AG20443 (cell line): Measurements from ENCODE around the gene CTNNA3.

Experiments used
- DNase-seq: peaks from one replicate; pipeline ENCODE4 v3.0.0; 2012; ENCODE audit warnings: low spot score, mixed read lengths

CTNNA3 gene

DNA sequence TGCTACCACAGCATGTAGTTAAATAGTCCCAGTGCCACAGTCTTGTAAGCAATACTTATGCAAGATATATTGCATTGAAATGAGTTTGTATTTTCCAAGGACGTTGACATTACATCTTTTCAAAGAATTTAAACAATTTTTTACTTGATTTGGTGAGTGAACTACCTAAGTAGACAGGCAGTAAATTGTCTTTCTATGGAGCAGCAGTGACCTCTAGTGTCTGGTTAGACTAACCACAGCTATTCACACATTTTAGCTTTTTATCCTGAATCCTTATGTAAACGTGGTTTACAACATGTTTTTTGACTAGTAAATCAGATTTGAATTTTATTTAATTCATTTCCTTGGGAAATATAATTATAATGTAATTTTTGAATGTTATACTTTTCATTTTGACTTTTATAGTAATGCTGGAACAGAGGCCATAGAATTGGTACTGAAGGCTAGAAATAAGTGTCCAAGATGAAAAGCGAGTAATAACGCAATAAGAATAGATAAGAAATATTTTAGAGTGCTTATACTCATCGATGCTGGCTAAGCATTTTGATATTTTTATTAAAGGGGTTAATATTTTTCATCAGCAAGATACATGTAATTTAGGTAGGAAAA, 764.6 kb downstream of the CTNNA3 start:
- DNase-seq: peak; percentile 39

DNA sequence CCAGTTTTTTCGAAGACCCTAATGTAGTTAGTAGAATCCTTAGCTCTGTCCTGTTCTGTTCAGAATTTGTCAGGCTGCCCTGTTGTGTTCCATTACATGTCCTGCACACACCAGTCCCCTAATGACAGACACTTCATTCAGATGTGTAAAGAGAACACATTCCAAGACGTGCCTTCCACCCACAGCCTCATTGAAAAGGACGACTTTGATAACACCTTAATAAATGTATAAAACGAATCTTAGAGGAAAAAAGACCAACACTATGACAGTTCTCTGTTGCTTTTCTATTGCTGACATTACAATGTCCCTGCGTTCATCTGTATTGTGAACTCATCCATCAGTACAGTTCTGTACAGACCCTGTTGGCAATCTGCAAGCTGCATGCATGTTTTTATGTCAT, 766.6 kb downstream of the CTNNA3 start:
- DNase-seq: no peak

DNA sequence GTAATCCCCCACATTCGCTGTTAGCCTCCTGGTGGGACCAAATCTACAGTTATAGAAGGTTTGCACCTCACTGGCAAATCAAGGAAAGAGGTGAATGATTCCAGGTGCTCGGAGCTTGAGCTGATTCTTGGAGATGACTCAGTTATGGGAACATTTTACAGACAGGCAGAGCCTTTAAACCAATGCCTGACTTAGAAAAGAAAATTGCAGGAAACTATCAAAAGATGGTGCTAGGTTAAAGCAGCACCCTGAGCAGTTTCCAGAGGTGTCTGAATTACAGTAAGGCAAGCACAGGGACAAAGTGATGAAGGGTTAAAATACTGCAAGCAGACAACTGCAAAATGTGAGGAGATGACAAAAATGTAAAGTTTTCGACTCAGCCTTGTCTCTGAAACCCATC, 767.2 kb downstream of the CTNNA3 start:
- no peak for DNase-seq

DNA sequence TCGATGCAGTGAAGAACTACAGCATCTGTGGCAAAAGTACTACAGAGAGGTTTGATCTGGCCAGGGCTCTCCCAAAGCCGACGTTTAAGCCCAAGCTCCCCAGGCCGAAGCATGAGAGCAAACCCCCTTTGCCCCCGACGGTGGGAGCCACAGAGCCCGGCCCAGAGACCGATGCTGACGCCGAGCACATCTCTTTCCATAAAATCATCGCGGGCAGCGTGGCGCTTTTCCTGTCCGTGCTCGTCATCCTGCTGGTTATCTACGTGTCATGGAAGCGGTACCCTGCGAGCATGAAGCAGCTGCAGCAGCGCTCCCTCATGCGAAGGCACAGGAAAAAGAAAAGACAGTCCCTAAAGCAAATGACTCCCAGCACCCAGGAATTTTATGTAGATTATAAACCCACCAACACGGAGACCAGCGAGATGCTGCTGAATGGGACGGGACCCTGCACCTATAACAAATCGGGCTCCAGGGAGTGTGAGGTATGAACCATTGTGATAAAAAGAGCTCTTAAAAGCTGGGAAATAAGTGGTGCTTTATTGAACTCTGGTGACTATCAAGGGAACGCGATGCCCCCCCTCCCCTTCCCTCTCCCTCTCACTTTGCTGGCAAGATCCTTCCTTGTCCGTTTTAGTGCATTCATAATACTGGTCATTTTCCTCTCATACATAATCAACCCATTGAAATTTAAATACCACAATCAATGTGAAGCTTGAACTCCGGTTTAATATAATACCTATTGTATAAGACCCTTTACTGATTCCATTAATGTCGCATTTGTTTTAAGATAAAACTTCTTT, 767.8 kb downstream of the CTNNA3 start:
- DNase-seq: peak; percentile 8

DNA sequence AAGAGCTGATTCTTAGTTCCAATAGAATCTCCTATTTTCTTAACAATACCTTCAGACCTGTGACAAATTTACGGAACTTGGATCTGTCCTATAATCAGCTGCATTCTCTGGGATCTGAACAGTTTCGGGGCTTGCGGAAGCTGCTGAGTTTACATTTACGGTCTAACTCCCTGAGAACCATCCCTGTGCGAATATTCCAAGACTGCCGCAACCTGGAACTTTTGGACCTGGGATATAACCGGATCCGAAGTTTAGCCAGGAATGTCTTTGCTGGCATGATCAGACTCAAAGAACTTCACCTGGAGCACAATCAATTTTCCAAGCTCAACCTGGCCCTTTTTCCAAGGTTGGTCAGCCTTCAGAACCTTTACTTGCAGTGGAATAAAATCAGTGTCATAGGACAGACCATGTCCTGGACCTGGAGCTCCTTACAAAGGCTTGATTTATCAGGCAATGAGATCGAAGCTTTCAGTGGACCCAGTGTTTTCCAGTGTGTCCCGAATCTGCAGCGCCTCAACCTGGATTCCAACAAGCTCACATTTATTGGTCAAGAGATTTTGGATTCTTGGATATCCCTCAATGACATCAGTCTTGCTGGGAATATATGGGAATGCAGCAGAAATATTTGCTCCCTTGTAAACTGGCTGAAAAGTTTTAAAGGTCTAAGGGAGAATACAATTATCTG, 768.6 kb downstream of the CTNNA3 start:
- no peak for DNase-seq

DNA sequence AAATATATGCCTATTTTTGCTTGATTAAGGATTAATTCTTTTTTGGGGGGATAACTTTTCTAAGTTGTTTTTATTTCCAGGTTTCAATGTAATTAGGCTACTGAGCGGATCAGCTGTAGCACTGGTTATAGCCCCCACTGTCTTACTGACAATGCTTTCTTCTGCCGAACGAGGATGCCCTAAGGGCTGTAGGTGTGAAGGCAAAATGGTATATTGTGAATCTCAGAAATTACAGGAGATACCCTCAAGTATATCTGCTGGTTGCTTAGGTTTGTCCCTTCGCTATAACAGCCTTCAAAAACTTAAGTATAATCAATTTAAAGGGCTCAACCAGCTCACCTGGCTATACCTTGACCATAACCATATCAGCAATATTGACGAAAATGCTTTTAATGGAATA, 769.2 kb downstream of the CTNNA3 start:
- DNase-seq: no peak

DNA sequence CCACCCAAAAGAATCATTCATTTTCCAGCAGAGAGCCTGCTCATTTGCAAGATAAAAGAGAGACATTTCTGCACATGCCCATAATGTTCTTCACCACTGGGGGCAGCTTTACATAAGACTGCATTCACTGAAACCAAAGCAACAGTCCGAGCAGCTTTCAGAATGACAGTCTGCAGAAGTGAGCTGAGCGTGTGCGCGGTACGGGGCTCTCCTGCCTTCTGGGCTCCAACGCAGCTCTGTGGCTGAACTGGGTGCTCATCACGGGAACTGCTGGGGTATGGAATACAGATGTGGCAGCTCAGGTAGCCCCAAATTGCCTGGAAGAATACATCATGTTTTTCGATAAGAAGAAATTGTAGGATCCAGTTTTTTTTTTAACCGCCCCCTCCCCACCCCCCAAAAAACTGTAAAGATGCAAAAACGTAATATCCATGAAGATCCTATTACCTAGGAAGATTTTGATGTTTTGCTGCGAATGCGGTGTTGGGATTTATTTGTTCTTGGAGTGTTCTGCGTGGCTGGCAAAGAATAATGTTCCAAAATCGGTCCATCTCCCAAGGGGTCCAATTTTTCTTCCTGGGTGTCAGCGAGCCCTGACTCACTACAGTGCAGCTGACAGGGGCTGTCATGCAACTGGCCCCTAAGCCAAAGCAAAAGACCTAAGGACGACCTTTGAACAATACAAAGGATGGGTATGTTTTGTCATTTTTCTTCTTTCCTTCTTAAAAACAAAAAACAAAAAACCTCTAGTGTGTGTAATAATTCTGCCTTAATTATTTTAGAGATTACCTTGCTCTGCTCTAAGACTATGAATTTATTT, 769.9 kb downstream of the CTNNA3 start, which contains the start of gene LRRTM3:
Gene LRRTM3, plus strand, starts transcription at position 141 of the 820 bp plus-strand sequence.
- peak; percentile 74 for DNase-seq

DNA sequence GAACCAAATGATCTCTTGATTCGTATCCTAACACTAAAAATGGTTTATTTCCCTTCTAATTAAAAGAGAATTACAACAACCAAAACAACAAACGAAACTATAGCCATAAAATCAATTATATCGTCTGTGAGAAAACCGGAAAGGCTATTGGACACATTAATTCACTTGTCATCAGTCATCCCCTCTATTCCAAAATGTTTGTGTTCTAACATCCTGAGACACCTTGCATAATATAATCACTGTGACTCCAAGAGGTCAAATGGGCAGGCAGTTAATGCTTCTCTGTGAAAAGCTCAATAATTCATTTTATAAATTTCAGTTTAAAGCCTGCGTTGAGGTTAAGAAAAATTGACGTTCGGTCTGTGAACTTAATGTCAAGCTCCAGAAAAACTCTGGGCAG, 770.6 kb downstream of the CTNNA3 start:
- DNase-seq: no peak

DNA sequence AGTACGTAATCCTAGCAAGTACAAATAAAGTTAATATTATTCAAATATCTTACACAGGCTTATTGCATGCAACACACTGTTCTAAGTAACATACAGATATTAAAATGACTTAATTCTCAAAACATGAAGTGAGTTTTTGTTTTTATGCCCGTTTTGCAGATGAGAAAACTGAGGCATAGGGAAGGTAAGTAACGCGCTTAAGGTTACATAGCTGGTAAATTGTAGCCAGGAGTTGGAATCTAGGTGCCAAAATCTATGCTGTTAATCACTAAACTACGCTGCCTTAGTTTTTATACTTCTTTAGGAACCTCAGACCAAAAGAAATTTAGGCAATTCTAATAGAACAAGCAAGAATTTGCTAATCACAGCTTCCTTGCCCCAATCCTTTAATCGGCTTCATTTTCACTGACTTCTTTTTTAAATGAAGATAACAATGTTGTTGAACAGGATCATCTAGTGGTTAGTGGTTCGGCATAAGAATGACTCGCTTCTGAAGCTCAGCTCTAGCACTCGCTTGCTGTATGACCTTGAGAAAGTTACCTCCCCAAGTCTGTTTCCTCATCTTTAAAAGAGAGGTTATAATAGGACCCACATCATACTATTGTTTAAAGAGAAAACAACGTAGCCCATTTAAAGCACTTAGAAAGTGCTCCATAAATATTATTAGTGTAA, 771.2 kb downstream of the CTNNA3 start:
- DNase-seq: no peak

DNA sequence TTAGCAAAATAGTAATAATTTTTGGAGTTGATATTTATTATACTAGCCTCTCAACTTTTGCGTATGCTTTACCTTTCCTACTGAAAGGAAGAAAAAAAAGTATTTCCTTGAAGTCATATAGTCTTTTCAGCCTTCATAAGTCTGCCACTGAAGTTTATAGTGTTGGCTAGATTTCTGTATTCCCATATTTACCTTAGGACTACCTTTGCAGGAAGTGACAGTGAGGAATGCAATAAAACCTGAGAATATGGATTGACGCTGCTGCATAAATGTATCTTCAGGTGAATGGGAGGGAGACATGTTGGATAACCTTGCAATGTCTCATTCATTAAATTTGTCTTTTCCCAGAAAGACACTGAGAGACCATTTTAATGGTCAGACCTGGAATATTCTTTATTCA, 776.7 kb downstream of the CTNNA3 start:
- DNase-seq: no peak

DNA sequence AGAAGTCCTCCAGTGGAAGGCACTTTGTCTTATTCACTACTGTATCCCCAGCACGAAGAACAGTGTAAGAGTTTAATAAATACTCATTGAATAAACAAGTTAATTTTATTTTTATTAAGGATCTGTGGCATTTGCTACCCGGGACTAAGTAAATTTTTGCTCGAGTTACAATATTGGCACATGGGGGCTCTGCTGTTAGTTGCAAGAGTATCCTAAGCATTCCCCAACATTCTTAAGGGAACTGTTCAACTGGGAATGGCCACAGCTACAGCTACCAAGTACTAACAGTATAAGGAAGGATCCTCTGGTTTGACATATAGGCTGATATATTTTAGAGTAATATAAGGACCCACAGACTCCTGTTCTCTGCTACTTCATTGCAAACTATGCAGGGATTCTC, 778.9 kb downstream of the CTNNA3 start:
- no peak for DNase-seq

DNA sequence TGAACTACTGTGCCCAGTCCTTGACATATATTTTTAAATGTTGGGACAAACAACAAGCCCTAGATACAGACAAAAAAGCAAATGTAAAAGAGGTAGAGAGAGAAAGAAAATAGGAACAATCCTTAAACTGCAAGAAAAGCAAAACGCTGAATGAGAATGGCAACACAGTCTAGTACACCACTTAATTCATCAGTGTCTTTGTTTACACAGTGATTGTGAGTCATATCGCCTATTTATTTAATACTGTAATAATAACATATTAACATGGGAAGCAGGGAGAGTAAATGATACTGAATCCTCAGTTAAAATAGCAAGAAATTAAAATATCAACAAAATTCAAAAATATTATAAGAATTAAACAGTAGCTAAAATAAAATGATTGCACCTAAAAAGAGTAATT, 780.0 kb downstream of the CTNNA3 start:
- no peak for DNase-seq

DNA sequence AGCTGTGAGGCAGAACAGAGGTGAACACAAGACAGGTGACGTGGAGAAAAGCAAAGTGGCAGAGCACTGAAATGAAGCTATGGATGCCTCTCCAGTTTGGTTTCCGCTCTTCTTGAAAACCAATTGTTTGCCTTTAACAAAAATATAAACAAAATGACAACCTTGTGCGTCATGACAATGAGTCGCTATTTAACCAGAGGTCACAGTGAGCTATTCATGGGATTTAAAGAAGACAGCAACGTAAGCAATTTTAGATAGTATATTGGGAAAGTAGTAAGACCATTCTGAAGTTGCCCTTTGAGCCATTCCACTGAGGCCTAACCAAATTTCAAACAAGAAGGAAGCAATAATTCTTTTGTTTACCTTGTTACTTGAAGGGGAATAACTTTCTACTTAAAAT, 785.3 kb downstream of the CTNNA3 start:
- no peak for DNase-seq

DNA sequence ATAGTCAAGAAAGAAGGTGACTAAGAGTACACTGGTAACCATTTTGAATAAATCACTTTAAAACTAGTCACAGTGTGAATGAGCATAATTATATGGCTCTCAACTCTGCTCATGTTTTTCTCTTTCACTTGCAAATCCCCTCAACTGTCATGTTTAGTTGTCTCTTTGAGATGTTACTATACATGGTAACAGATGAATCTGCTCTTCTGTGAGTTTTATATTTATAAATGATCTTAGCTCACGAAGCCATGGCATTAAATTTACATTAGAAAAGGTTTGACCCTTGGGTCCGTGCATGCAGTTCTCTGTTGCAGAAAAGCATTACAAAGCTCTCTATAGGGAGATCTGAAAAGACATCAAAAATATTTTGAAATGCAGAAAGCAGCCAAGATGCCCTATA, 803.1 kb downstream of the CTNNA3 start:
- no peak for DNase-seq

DNA sequence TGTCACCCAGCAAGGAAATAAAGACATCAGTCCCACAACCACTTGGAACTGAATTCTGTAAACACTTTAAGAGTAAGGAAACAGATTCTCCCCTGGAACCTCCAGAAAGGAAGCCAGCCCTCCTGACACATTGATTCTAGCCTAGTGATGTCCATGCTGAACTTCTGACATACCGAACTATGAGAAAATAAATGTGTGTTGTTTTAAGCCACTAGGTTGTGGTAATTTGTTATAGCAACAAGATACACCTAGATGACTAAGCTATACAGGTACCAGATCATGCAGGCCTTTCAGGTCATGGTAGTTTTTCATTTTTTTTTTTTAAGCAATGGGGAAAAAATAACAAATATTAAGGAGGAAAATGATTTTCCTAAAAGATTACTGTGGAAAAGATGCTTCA, 807.8 kb downstream of the CTNNA3 start:
- no peak for DNase-seq

DNA sequence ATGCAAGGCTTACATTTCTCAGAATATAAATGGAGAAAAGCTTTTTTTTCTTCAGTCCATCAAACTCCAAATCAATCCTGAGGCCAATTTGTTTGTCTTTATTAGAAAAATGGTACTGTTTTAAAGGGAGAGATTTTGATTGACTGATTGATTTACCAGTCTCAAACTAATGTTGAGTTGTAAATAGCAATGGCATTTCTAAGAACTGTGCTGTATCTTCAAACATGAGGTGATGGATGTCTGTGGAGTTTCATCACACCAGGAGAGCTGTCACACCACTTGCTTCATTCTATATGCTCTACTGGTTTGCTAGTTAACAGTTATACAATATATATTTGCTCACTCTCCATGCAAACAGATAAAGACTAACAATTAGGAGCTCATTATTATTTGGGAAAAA, 809.1 kb downstream of the CTNNA3 start:
- no peak for DNase-seq

DNA sequence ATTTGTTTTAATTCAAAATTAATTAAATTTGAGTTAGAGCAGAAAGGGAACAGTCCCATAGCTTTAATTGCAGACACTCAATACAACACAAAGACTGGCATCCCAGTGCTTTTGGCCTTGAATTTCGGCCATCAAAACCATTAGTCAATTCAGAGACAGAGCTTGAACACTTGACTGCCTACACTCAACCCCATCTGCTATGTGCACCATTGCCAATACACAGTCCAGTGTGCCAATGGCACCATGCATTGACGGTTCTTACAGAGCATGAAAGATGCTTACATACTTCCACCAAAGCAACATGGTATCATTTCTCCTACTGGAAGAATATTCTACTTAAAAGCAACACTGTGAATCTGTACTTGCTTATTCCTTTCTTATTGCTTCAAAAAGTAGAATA, 813.7 kb downstream of the CTNNA3 start:
- no peak for DNase-seq

DNA sequence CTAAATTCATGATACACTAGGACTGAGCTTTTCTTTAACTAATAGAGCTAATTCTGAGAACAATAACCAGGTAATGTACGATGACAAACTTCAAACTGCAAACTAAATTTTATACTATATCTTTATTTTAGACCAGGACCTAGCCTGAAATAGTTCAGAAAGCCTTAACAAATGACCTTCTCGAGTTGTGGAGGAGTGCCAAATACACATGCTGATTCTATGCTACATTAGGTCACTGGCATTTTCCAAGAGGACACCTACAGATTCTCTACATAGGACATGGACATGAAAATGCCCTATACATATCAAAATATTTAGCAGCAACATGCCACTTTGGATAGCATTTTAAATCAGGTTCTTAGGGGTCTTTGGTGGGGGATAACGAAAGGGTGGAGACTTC, 814.2 kb downstream of the CTNNA3 start:
- no peak for DNase-seq

DNA sequence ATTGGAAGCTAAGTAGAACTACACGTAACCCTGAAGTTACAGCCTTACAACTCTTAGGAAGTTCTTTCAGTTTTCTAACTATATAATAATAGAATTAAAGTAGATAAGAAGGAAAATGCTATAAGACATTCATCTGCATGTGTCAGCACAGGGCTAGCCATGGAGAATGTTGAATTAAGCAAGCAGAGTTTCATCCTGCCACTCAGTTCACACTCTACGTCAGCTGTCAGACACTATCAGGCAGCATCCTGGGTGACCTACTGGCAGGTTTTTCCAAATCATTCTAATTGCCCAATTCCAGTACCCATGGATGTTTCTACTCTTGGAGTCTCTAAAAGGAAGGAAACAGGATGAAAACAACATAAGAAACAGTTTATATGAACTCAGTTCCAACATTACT, 815.2 kb downstream of the CTNNA3 start:
- DNase-seq: no peak

DNA sequence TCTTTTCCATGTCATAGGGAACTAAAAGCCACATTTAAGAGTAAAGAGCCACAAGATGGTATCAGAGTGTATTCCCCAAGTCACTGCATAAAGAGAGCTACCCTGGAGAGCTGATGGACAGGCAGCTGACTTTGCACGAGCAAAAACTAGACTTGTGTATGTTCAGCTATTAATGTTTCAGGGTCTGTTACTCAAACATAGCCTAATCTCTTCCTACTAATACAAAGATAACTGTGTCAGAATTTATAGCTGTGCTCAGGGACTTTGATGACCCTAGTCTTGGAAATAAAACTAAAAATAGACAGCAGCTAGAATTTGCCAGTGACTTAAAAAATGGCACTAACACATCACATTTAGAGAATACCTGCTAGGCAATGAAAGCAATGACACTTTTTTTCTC, 815.7 kb downstream of the CTNNA3 start:
- DNase-seq: no peak

DNA sequence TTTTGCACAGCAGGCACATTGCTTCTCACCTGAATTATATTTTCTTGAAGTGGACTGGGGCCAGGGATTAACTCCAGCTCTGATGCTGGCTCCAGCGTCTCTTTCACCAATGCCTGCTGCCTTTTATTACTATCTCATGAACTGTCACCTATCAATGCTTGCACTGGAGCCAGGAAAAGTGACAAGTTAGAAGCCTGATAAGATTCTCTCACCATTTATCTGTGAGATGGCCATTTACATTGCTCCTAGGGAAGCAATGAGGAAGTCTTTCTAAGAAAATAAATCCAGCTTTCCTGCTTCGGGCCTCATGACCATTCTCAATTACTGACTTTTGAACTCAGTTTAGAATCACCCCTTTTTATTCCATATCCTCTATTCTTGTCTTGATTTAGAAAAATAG, 818.6 kb downstream of the CTNNA3 start:
- DNase-seq: no peak

DNA sequence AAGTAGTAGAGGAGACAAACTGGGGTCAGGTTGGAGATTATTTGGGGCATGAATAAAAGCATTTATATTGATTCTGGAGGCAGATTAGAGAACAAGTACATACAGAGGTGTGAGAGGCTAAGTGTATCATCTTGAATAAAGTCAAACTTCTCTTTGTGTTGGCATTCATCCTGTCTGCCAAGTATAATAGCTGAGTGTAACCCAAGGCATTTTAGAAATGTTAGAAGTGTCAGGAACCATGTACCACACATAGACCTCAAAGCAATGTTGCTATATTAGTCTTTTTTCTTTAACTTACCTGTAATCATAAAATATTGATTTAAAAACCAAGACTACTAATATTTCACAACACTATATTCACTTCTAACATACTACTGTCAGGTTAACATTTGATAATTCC, 826.4 kb downstream of the CTNNA3 start:
- DNase-seq: no peak
